Stimulated activated CD8-positive, alpha-beta memory T cell treated with anti-CD3 and anti-CD28 coated beads, Interleukin-7, amount 100 ng/mL, for 48 hours (primary cell): ENCODE measurements around the gene MICAL3.

Source experiments
- DNase-seq, 2 donors: peaks; one replicate each; pipeline ENCODE4 v3.0.0-alpha.2; 2020; ENCODE audit warnings: low read depth in 1 of 2; ENCODE audit errors: extremely low read depth in 1 of 2

The MICAL3 gene

DNA sequence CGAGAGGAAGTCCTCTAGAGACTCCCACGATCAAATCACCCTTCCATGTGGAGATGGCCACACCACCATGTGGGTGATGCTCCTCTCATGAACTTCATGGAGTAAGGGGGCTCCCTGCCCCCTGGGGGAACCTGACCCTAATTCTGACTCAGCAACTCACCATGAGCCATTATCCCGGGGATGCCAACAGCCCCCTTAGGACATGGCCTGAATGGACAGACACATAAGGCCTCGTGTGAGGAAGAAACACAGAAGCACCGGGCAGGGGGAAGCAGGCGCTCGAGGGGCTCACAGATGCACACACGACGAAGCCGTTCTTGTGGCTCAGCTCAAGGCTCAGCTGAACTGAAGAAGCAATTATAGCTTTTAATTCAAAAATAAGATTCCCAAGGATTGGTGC is 150.6 kb downstream of the MICAL3 start:
- DNase-seq, result no peak

DNA sequence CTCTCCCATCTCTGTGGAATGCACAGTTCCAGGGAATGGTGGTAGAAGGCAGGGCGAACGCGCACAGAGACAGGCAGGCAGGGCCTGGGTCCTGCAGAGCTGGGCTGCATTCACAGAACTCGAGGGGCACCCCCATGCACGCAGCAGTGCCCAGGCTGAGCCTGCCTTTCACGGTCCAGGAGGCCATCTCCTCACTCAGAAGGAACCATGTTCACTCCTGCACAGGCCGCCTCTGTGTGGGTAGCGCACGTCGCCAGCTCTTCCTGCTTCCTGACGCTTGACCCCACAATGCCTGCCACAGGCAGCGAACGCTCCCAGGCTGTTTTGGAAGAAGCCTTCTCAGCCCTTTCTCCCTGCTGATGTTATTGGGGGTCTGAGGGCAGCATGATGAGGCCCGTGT is 151.2 kb downstream of the MICAL3 start:
- DNase-seq, result no peak

GRCh38 chr22:17872471-17872870 is 151.9 kb downstream of the MICAL3 start:
- DNase-seq, result no peak

DNA sequence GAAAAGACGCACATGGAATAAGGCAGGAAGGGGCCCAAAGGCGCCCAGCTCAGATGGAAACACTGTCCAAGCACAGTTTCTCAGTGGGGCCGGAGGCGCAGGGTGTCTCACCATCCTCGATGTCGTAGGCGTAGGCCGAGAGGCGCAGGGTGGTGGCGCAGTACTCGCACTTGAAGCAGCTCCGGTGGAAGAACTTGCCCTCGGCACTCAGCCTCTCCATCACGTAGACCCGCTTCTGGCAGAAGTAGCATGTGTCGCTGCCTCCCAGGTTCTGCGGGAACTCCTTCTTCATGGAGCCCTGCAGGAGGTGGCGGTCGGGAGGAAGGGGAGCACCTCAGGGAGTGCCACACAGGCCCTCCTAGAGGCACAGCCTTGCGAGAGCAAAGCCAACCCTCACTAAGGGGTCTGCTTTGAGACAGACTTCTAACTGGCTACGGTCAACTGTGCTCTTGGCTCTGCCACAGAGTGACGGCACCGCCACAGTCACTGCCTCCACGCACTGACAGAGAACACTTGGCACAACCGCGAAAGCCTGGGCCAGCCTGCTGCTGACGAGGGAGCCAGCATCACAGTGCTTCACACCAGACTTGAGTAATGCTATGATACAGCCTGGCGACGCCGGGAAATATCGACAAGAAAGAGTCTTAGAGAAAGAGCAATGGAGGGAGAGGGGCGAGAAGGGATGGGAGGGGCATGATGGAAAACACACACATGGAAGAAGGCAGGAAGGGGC is 152.5 kb downstream of the MICAL3 start:
- no peak for DNase-seq

- DNase-seq, result no peak
These were observed 154.0 kb downstream of the MICAL3 start for GRCh38 chr22:17870407-17870806.

GRCh38 chr22:17869285-17870096 is 154.9 kb downstream of the MICAL3 start:
- DNase-seq, result no peak

GRCh38 chr22:17868771-17869170 is 155.6 kb downstream of the MICAL3 start:
- no peak for DNase-seq

DNA sequence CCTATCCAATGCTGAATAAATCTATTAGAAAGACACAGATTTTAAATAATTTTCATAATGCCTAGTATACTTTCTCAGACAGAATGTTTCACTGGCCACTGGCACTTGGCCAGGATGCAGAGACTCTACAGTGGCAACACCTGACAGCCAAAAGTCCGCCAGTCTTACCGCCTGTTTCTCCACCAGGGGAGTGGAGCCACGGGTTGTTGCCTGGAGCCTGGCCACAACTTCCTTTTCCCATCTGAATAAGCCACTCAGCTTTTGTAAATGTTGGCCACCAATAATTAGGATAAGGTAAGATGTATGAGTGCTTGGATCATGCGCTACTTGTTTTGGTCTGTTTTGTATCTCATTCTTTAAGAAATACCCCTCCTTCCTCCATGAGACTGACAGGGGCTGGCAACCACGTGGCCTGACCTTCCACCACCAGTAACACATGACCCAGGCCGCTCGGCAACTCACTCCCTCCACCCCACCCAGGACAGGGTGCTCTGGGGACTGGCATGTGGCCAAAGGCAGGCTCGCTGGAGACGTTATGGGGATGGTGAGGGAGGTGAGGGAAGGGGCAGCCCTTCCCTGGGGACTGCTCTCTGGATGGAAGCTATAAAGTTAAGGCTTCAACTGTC is 157.1 kb downstream of the MICAL3 start:
- DNase-seq, result no peak

- no peak for DNase-seq
These were observed 157.7 kb downstream of the MICAL3 start for GRCh38 chr22:17866621-17867020.

- no peak for DNase-seq
These were observed 158.2 kb downstream of the MICAL3 start for GRCh38 chr22:17866127-17866526.

DNA sequence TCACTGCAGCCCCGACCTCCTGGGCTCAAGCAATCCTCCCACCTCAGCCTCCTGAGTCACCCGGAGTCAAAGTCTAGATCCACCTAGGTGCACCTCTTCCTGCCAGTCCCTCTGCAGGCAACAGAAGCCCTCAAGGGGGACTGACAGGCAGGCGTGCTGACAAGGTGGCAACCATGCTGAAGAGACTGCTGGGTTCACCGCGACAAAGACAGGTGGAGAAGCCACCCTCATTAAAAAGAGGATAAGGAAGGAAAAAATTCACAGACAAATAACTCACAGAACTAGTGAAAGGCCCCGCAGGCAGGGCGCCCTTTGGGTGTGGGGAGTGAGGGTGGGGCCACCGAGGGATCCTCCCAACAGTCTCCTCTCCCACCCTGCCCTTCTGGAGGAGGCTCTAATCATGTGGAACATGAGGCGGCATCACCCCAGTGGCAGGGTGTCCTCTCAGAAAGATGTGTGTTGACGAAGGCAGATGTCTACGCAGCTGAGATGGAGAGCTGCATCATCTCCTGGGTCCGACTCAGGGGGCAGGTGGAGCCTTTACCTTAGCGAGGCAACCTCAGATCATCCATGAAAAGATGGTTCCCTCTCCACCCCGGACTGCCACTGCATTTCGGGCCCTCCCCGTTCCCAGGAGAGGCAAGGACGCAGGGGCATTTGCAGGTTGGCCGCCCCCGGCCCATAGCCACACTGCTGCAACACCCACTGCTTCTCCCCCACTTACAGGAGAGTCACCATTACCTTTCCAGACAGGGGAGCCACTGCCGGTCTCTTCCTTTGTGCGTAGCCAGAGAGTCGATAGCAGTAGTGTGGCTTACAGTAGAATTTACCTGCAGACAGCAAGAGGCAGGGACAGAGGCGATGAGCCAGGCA is 158.9 kb downstream of the MICAL3 start:
- DNase-seq, result no peak

GRCh38 chr22:17864398-17865182 is 159.8 kb downstream of the MICAL3 start:
- DNase-seq, result no peak

- DNase-seq, result no peak
These were observed 161.6 kb downstream of the MICAL3 start for GRCh38 chr22:17862646-17863181.

DNA sequence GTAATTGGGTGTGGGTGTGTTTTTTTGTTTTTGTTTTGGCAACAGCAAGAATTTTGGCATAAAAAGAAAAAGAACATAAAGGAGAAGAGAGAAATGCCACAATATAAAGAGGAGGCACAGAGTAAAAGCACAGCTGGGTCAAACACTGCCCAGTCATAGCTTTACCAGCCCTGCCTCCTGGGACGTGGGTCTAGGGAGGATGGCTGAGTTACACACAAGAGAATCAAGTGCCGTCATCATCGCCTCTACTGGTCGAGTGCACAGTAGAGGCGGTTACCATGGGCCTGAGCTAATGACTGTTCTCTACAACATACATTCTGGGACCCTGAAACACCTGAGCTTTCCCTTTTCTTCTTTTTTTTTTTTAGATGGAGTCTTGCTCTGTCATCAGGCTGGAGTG is 162.5 kb downstream of the MICAL3 start:
- no peak for DNase-seq

DNA sequence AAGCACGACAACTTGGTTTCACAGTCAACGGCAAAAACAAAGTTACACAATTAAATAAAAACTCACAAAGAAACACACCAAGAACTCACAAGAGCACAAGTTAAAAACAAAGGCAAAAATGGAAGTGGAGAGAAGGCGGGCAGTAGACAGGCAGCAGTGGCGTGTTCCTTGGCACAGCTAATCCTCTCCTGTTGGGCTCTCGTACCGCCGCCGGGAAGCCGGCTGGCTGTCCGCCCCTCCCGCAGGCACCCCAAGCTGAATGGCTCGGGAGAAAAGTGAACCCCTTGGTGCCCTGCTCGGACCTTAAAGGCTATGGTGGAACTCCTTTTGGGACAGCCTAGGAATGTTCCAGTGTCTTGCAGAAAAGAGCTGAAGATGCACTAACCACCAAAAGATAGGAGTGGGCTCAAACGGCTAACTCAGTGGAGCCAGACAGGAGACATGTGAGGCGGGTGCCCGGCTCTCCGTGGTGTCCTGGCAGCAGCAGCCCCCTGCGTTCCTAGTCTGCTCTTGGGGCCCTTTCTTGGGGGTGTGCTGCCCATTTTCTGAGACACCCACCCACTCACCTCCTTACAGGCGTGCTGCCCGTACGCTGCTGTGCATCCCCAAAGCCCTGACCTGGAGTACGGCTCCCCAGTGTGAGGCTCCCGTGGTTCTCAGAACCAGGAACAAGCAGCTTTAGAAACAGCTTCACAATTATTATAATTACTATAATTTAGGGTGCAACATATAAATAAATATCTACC is 164.0 kb downstream of the MICAL3 start:
- no peak for DNase-seq

DNA sequence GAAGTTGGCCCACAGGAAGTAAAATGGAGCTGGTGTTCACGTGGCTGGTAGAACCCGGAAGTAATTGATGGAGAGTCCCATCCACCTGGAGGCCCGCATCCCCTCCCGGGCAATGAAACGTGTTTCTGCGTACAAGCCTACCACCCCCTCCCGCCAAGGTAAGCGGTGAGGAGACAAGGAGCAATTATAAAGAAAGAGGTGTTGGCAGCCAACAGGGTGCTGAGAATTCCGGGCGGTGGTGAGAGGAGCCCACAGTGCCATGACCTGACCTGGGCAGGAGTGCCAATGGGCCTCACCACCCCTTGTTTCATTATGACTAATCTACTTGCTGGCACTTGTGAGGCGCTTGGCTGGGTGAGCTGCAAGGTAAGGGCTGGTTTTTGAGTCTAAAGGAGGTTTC is 166.3 kb downstream of the MICAL3 start:
- DNase-seq, result no peak

DNA sequence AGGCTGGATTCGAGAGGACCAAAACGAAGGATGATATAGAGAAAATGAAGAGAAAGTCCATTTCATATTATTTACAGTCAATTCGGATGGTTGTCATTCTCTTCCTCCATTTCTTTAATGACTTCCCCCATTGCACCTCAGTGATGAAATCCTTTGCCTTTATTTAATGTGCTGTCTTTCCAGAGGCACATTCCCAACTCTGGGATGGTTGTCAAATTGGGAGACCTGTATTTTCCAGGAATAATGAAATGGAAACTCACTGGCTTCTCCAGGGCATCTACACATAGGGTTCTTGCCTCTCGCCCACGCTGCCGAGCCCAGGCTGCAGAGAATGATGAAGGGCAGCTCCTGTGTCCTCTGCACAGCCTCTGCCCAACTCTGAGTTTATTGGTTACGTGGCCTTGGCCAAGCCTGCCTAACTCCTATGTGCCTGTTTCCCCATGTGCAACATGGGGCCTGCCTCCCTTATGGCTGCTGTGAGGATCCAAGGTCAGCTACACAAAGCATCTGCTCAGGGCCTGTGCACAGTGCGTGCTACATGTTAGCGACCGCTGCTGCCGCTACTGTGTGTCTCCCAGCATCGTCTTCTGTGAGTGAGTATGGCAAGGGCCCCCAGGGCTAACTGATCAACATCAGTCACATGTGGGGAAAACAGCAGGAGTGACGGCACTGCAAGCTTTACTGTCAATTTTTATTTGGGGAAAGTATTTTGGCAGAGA is 168.6 kb downstream of the MICAL3 start:
- no peak for DNase-seq

DNA sequence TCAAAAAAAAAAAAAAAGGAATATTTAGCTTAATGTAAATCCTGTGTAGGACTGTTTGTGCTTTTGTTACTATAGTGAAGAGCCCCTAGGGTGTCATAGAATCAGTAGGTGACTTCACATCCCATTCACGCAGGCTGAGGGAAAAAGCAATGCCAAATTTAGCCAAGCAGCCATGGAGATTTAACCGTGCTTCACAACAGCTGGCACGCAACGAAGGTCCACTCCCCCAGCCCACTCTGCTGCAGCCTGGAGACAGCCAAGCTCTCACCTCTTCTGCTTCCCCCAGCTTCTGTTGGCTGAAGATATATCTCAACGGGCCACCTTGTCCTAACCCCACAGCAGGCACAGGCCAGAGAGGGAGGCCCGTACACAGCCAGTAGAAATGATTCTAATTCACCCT is 171.3 kb downstream of the MICAL3 start:
- DNase-seq, result no peak

DNA sequence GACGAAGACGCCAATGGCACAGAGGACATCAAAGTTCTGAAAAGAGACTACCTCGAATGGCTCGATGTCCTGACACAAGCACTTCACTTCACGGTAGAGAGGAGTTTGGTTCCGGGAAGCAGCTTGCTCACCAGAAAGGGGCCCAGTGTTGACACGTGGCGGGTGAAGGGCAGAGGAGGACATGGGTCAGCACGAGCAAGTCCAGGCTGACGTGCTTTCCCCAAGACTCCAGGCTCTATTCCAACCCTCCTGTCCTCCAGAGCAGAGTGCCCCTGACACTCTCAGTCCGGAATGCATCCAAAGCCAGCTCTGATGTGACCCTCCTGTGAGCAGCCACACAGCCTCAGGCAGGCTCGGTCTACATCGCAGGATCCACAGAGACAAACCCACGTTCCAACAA is 172.6 kb downstream of the MICAL3 start:
- no peak for DNase-seq
